Heart left ventricle (tissue), 16 donors: ENCODE results near the gene VAC14. TPM values are rescaled to one million over a fixed set of nuclear protein-coding genes. Genes with fewer than 3 reads are reported as not detected.

Experiments
- ATAC-seq, 4 donors: fragments of 200-7000 bp; cut with Tn5 transposase; one replicate each; pipeline ENCODE4 v1.9.1; 2020 to 2022; ENCODE audit warnings: moderate library complexity in 4 of 4, mild to moderate bottlenecking in 3 of 4, moderate number of reproducible peaks in 1 of 4
- DNase-seq, 5 donors: peaks; one replicate each; pipeline ENCODE4 v3.0.0-alpha.2; 2020
- H3K27ac ChIP-seq, 12 donors: fragments of 200-600 bp; sonication (generic) in 4 of 12; one replicate each; pipeline versions ENCODE4 v1.5.0 to v1.8.0; 2016 to 2022; ENCODE audit warnings: mild to moderate bottlenecking in 2 of 12
- H3K27me3 ChIP-seq, 9 donors: fragments of 200-600 bp; sonication (generic) in 2 of 9; one replicate each; pipeline versions ENCODE4 v1.5.1 to v1.8.0; 2016 to 2022; ENCODE audit warnings: mild to moderate bottlenecking in 3 of 9
- H3K36me3 ChIP-seq, 9 donors: fragments of 200-600 bp; sonication (generic) in 2 of 9; one replicate each; pipeline versions ENCODE4 v1.5.0 to v1.8.0; 2018 to 2022; ENCODE audit warnings: mild to moderate bottlenecking in 2 of 9
- H3K4me1 ChIP-seq, 12 donors: fragments of 200-600 bp; sonication (generic) in 4 of 12; one replicate each; pipeline versions ENCODE4 v1.5.0 to v1.8.0; 2016 to 2022; ENCODE audit warnings: mild to moderate bottlenecking in 3 of 12
- H3K4me3 ChIP-seq, 12 donors: fragments of 200-600 bp; sonication (generic) in 4 of 12; one replicate each; pipeline versions ENCODE4 v1.5.0 to v1.8.0; 2017 to 2022; ENCODE audit warnings: mild to moderate bottlenecking in 9 of 12, moderate library complexity in 4 of 12
- H3K9me3 ChIP-seq, 12 donors: fragments of 200-600 bp; sonication (generic) in 4 of 12; one replicate each; pipeline versions ENCODE4 v1.5.0 to v1.8.0; 2016 to 2022; ENCODE audit warnings: mild to moderate bottlenecking in 1 of 12
- CTCF ChIP-seq, 12 donors: fragments of 200-600 bp; sonication (generic) in 4 of 12; IDR thresholded peaks; one replicate each; pipeline versions ENCODE4 v1.5.0 to v1.8.0; 2018 to 2022; ENCODE audit warnings: antibody characterized with exemption in 12 of 12, mild to moderate bottlenecking in 5 of 12
- POLR2A ChIP-seq, 2 donors: fragments of 450-650 bp; IDR thresholded peaks; one replicate each; pipeline ENCODE4 v1.6.1; 2017; ENCODE audit warnings: antibody characterized with exemption in 2 of 2, mild to moderate bottlenecking in 2 of 2, moderate library complexity in 2 of 2
- WGBS, 4 donors: extraction: QIAGEN DNeasy Blood & Tissue Kit in 2 of 4; methylation state at CpG; one replicate each; pipeline versions ENCODE4 v1.1.5 to v1.1.7; 2013 to 2018; 5-methylcytosine and 5-hydroxymethylcytosine counted together
- intact Hi-C, 10 donors: fragments of 100-400 bp; cut with DNase I; formaldehyde crosslinking; loops; one replicate each; pipeline versions ENCODE4 v1.11.1 to v1.14.2; 2022
- polyA plus RNA-seq, 2 donors: library from polyadenylated mRNA; stranded (reverse); fragments of 200-250 nt; gene quantifications; one replicate each; pipeline ENCODE4 v1.2.3, GENCODE V29; 2013
- total RNA-seq, 9 donors: library from RNA; depleted of rRNA in 2 of 9; stranded (reverse); fragments of >200 nt in 2 of 9; fragmentation: NEBNext Ultra II Directional in 3 of 9; extraction: Animal tissue kit (Norgen Biotek cat#: 25700) in 3 of 9; gene quantifications; one replicate each; pipeline versions ENCODE4 v1.1.0 to v1.2.4, GENCODE V29; 2016 to 2023
- donor health status: ischemic (EF 13 %, LVEDD 7.1; RV severe dilation, severe dysfunction).
- donor health status: healthy with polysubstance abuse.
- donor health status: DM: no; HTN: yes; CAD: no.
- donor health status: DM: no; HTN: no; CAD: no.
- donor health status: ischemic (EF 25% LVEDD 6.9; RV normal size, moderate dysfunction).
- donor health status: ischemic (EF 25% LVEDD 5.7; RV mildly dilated, moderate dysfunction).
- donor health status: healthy.
- donor health status: DM: yes; HTN: yes; CAD: no.
- donor health status: ischemic (EF 35%, LVEDD 5.7; RV mildly dilated, moderate dysfunction).
- donor health status: nonischemic (EF 11% LVEDD 7.7; RV severe dilation, severe dysfunction).
- donor health status: DM: yes; HTN: yes; CAD: no.
- donor health status: PGD.
- donor health status: ischemic (EF 29% LVEDD 5.4; RV normal size, mild dysfunction).
- donor health status: nonischemic (EF 23%, LVEDD 6.1; RV moderate dilation, normal function).

The VAC14 gene
- total and polyA plus RNA-seq, 11 donors: 13.9 to 48.0 (median 26.1) TPM

GRCh38 chr16:70702624-70703023, 98.3 kb downstream of the VAC14 start:
- intact Hi-C loops: loop anchor here in 2 of 10 donors (5.0 kb wide), 1 partner anchor 35 kb away; no protein-coding TSS in a partner anchor
- ATAC-seq: no peak
- peak overlapping the region in 11 of 12 donors; percentile 51 to 96 (median 77) for H3K27ac ChIP-seq
- H3K27me3 ChIP-seq: no peaks in the 10 kb centered on the region
- no peaks in the 10 kb centered on the region for H3K9me3 ChIP-seq
- H3K4me1 ChIP-seq: peaks cover 0 to 79% (median 43%) of the 10 kb centered on the region in 12 donors
- WGBS, 4 donors: 74 to 83% (median 77%) methylated on average over 7 to 8 of the region's 8 CpGs
- DNase-seq: no peak
- H3K36me3 ChIP-seq: peaks cover 0 to 7% (median 0%) of the 10 kb centered on the region in 9 donors
- no peak for TF ChIP-seq CTCF (IDR thresholded peaks at IDR 0.05)
- no peak for TF ChIP-seq POLR2A (IDR thresholded peaks at IDR 0.05)
- no peak overlapping the region for H3K4me3 ChIP-seq

- peak overlapping the region in 4 of 12 donors; percentile 54 to 96 (median 79) for H3K27ac ChIP-seq
Measured at GRCh38 chr16:70701998-70702397, 99.0 kb downstream of the VAC14 start.

GRCh38 chr16:70701596-70701995, 99.4 kb downstream of the VAC14 start:
- DNase-seq (no peak), ATAC-seq (no peak)
- Histone ChIP-seq H3K27me3 (no peaks in the 10 kb centered on the region), H3K36me3 (peaks cover 0 to 7% (median 0%) of the 10 kb centered on the region in 9 donors), H3K9me3 (no peaks in the 10 kb centered on the region), H3K4me3 (no peak overlapping the region), H3K27ac (peak overlapping the region in 6 of 12 donors; percentile 69 to 96 (median 74)), H3K4me1 (peaks cover 0 to 79% (median 47%) of the 10 kb centered on the region in 12 donors)
- 76 to 83% (median 83%) methylated on average over 9 of the region's 9 CpGs for WGBS, 4 donors
- intact Hi-C loops: loop anchor here in 2 of 10 donors (5.0 kb wide), 1 partner anchor 36 kb away; no protein-coding TSS in a partner anchor
- TF ChIP-seq CTCF (IDR thresholded peaks at IDR 0.05): no peak
- TF ChIP-seq POLR2A (IDR thresholded peaks at IDR 0.05): no peak

More at GRCh38 chr16:70701998-70702397, 99.0 kb downstream of the VAC14 start:
- Histone ChIP-seq H3K27me3 (no peaks in the 10 kb centered on the region), H3K36me3 (peaks cover 0 to 7% (median 0%) of the 10 kb centered on the region in 9 donors), H3K9me3 (no peaks in the 10 kb centered on the region), H3K4me1 (peaks cover 0 to 79% (median 46%) of the 10 kb centered on the region in 12 donors), H3K4me3 (no peak overlapping the region)
- ATAC-seq (no peak), DNase-seq (no peak)
- intact Hi-C loops: loop anchor here in 2 of 10 donors (5.0 kb wide), 1 partner anchor 35 kb away; no protein-coding TSS in a partner anchor
- no peak for TF ChIP-seq POLR2A (IDR thresholded peaks at IDR 0.05)
- TF ChIP-seq CTCF (IDR thresholded peaks at IDR 0.05): no peak
- WGBS, 4 donors: 88 to 94% (median 93%) methylated on average over 6 to 8 of the region's 8 CpGs

GRCh38 chr16:70701036-70701435, 99.9 kb downstream of the VAC14 start:
- DNase-seq (no peak), ATAC-seq (no peak)
- H3K36me3 ChIP-seq: peaks cover 0 to 7% (median 0%) of the 10 kb centered on the region in 9 donors
- H3K4me3 ChIP-seq: no peak overlapping the region
- intact Hi-C loops: loop anchor here in 2 of 10 donors (5.0 kb wide), 1 partner anchor 36 kb away; no protein-coding TSS in a partner anchor
- peaks cover 0 to 80% (median 50%) of the 10 kb centered on the region in 12 donors for H3K4me1 ChIP-seq
- H3K9me3 ChIP-seq: no peaks in the 10 kb centered on the region
- TF ChIP-seq POLR2A (IDR thresholded peaks at IDR 0.05) (no peak), CTCF (IDR thresholded peaks at IDR 0.05) (no peak)
- 81 to 87% (median 83%) methylated on average over 3 of the region's 3 CpGs for WGBS, 4 donors
- H3K27ac ChIP-seq: peak overlapping the region in 11 of 12 donors; percentile 33 to 96 (median 73)
- H3K27me3 ChIP-seq: no peaks in the 10 kb centered on the region
